Measurements from ENCODE around the gene GPR18. TPM values are rescaled to one million over a fixed set of nuclear protein-coding genes. Genes with fewer than 3 reads are reported as not detected.

GPR18 gene
- total and polyA plus RNA-seq, 9 of the 15 experiments (the other 6 are each of a cell fraction or from before 2014, with no cell fraction given): 0.75 TPM; not detected in 8

DNA sequence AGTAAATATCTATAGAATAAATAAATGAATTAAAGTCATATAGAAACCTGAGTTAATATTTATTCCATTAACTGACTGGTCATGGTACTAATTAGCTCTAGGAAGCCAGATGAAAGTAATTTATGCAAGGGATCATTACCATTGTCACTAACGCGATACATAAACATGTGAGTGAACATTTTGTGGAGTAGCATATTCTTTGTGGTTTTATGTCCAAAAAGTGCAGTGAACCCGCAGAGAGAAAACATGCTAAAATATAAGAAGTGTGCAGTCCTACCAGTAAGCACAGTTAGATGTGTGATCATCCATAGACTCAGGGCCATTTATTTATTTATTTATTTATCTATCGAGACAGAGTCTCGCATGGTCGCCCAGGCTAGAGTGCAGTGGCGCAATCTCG is 47.4 kb upstream of the GPR18 start:
- Histone ChIP-seq H2AFZ (ENCODE audit: low read depth, low read length) (no peak overlapping the region), H3K9me1 (ENCODE audit: control insufficient read depth, insufficient read depth, low read length) (no peaks in the 10 kb centered on the region), H3K79me2 (ENCODE audit: control insufficient read depth, insufficient read depth, low read length) (peaks cover 45% of the 10 kb centered on the region), H4K20me1 (replicated peaks; ENCODE audit: control insufficient read depth, insufficient read depth, low read length) (no peaks in the 10 kb centered on the region), H3K27ac (ENCODE audit: extremely low read depth, low read depth, low read length) (no peak overlapping the region; the same call in 2 of the 3 replicates), H3K4me3 (no peak overlapping the region), H3K9me3 (replicated peaks; ENCODE audit: control insufficient read depth, insufficient read depth, low read depth, low read length) (no peaks in the 10 kb centered on the region), H3K4me2 (ENCODE audit: insufficient read depth, low read length) (no peak overlapping the region), H3K4me1 (replicated peaks in 1 of 2; ENCODE audit: control insufficient read depth in 2 of 2, insufficient read depth in 2 of 2, low read length in 2 of 2) (peaks cover 3 to 16% of the 10 kb centered on the region in 2 experiments; a peak in 4 of 5 replicates), H3K9ac (ENCODE audit: insufficient read depth in 1 of 2, low read depth in 2 of 2, low read length in 2 of 2) (no peak overlapping the region), H3K36me3 (ENCODE audit: control insufficient read depth, insufficient read depth, low read length) (peaks cover 18% of the 10 kb centered on the region; the same call in 2 of the 3 replicates), H3K27me3 (ENCODE audit: control insufficient read depth in 2 of 2, insufficient read depth in 2 of 2, low read length in 2 of 2) (no peaks in the 10 kb centered on the region)
- in situ Hi-C loops (cut with MboI) (no loop called here), intact Hi-C loops (cut with micrococcal nuclease) (no loop called here)
- whole genome bisulfite sequencing (ENCODE audit: insufficient coverage, low coverage, missing lambda C conversion rate): 79% methylated on average over 8 of the region's 8 CpGs
- ChIA-PET POLR2A (interaction anchor here (0.9 to 2.1 kb wide), 3 partner anchors 9 to 30 kb away, joined by 3 to 4 read pairs (median 4); no protein-coding TSS in a partner anchor), CTCF (ENCODE audit: low intra/inter-chr PET ratio) (no interaction called here)
- FAIRE-seq: no peak
- BruUV-seq (replicated peaks): no TSS peak
- no peak for ATAC-seq
- TF ChIP-seq ZNF134 (CRISPR knock-in tag; conservative IDR thresholded peaks at IDR 0.05) (no peak), CEBPB (tag; IDR thresholded peaks at IDR 0.05) (peak; percentile 45), CREBBP (IDR thresholded peaks at IDR 0.05; ENCODE audit: low read depth, low read length) (no peak)
- no peak for DNase-seq (ENCODE audit: extremely low read depth in 1 of 4, low spot score in 3 of 4)

GRCh38 chr13:99305158-99305557 is 47.0 kb upstream of the GPR18 start:
- no peaks in the 10 kb centered on the region for H4K20me1 ChIP-seq (replicated peaks; ENCODE audit: control insufficient read depth, insufficient read depth, low read length)
- H3K36me3 ChIP-seq (ENCODE audit: control insufficient read depth, insufficient read depth, low read length): peaks cover 18% of the 10 kb centered on the region; the same call in 2 of the 3 replicates
- H2AFZ ChIP-seq (ENCODE audit: low read depth, low read length): no peak overlapping the region
- H3K9me1 ChIP-seq (ENCODE audit: control insufficient read depth, insufficient read depth, low read length): no peaks in the 10 kb centered on the region
- H3K27ac ChIP-seq (ENCODE audit: extremely low read depth, low read depth, low read length): no peak overlapping the region; the same call in 2 of the 3 replicates
- H3K9ac ChIP-seq (ENCODE audit: insufficient read depth in 1 of 2, low read depth in 2 of 2, low read length in 2 of 2): no peak overlapping the region
- H3K4me2 ChIP-seq (ENCODE audit: insufficient read depth, low read length): no peak overlapping the region
- CTCF ChIA-PET (ENCODE audit: low intra/inter-chr PET ratio): no interaction called here
- TF ChIP-seq CBFA2T3 (IDR thresholded peaks at IDR 0.05) (peak; percentile 43; the same call in 1 of the 2 replicates), MLLT1 (IDR thresholded peaks at IDR 0.05) (no peak), E2F6 (IDR thresholded peaks at IDR 0.05; ENCODE audit: borderline replicate concordance in 1 of 2, extremely low read depth in 1 of 2, insufficient read depth in 1 of 2, insufficient read length in 1 of 2, low read depth in 1 of 2, low read length in 1 of 2, poor library complexity in 1 of 2, severe bottlenecking in 1 of 2) (peak in 1 of 2 experiments; percentile 17)
- H3K4me1 ChIP-seq (replicated peaks in 1 of 2; ENCODE audit: control insufficient read depth in 2 of 2, insufficient read depth in 2 of 2, low read length in 2 of 2): peaks cover 3 to 12% of the 10 kb centered on the region in 2 experiments; a peak in 4 of 5 replicates
- H3K9me3 ChIP-seq (replicated peaks; ENCODE audit: control insufficient read depth, insufficient read depth, low read depth, low read length): no peaks in the 10 kb centered on the region
- ATAC-seq (peak; percentile 20; the same call in 2 of the 3 replicates), DNase-seq (ENCODE audit: extremely low read depth in 1 of 4, low spot score in 3 of 4) (peak in 1 of 4 experiments; percentile 34), FAIRE-seq (no peak)
- WGBS (ENCODE audit: insufficient coverage, low coverage, missing lambda C conversion rate): 23% methylated on average over 5 of the region's 5 CpGs
- POLR2A ChIA-PET: interaction anchor here (0.6 to 2.1 kb wide), 4 partner anchors 10 to 884 kb away, joined by 3 to 4 read pairs (median 4); no protein-coding TSS in a partner anchor
- H3K4me3 ChIP-seq: no peak overlapping the region
- in situ Hi-C loops (cut with MboI): no loop called here
- H3K79me2 ChIP-seq (ENCODE audit: control insufficient read depth, insufficient read depth, low read length): peaks cover 42% of the 10 kb centered on the region
- no peaks in the 10 kb centered on the region for H3K27me3 ChIP-seq (ENCODE audit: control insufficient read depth in 2 of 2, insufficient read depth in 2 of 2, low read length in 2 of 2)
- intact Hi-C loops (cut with micrococcal nuclease): no loop called here
- no TSS peak for BruUV-seq (replicated peaks)
